ENCODE data around the gene C5AR1.
"Not testable (repeated sequence)": the region's sequence is repeated elsewhere in the genome, so short reads cannot be mapped to it uniquely, and the experiment has no call there.

Gene C5AR1

DNA sequence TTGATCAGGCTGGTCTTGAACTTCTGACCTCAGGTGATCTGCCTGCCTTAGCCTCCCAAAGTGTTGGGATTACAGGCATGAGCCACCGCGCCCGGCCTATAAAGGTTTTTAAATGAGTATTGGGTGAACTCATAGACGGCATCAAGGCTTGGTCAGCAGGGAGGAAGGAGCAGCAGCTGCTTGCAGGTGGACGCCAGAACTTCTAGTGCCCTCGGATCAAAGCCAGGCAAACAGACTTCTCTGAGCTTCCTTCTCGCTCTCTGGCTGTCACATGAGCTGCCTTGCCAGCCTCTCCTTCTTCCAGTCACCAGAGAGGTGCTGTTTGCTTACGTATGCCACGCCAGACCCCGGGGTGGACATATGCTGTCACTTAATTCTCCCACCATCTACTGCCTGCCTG lies 55.8 kb downstream of the C5AR1 start:
- not testable (repeated sequence) for DNase-seq (ENCODE audit: low spot score)

DNA sequence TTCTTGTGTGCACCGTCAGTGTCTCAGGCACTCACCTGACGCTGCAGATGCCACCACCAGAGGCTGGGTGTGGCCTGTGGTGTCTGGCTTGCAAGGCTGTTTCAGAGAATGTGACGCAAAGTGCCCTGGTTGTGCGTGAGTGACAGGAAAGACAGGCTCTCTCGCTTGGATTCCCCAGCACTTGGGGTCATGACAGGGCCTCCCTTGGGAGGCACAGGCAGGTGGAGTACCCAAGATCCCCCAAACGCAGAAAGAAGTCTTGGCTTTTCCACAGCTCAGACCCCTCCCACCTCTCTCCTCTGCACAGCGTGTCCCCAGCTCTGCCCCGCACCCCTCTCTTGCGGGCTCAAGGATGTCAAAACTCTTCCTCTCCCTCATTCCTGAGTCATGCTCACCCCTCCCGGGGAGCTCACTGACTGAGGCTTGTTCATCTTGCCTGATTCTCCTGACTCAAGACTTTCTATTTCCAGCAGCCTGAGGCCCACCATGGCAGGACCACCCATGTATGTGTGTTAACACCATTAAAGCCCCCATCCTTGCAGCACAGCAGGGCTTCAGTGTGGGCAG lies 60.5 kb downstream of the C5AR1 start:
- no peak for DNase-seq (ENCODE audit: low spot score)

DNA sequence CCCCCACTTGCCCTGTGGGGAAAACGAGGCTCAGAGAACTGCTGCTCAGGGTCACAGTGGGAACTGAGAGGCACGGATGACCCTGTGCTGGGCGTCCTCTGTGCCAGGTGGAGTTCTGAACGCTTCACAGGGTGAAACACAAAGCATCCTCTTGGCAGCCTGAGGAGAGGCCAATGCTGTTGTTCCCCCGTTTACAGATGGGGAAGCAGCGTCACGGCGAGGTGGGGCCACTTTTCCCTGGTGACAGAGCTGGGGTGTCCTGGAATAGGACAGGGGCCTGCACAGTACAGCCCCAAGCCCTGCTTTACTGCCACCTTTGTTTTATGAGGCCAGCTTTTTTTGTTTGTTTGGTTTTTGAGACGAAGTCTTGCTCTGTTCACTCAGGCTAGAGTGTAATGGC lies 61.6 kb downstream of the C5AR1 start:
- DNase-seq (ENCODE audit: low spot score): no peak
